Measurements from ENCODE around the gene ELMO1. TPM values are rescaled to one million over a fixed set of nuclear protein-coding genes. Genes with fewer than 3 reads are reported as not detected.

Gene ELMO1
- total RNA-seq, 1 experiment from 2014 or later: not detected

- no peaks in the 10 kb centered on the region for H3F3A ChIP-seq (ENCODE audit: low read length, unreplicated experiment)
- no peak overlapping the region for H3K4me2 ChIP-seq (ENCODE audit: low read length)
- H3K9me2 ChIP-seq (replicated peaks; ENCODE audit: low read length): no peaks in the 10 kb centered on the region
- no peaks in the 10 kb centered on the region for H3K9me3 ChIP-seq (ENCODE audit: low read length)
- BruUV-seq (replicated peaks): no TSS peak
- H2AFZ ChIP-seq (ENCODE audit: low read length): no peak overlapping the region
- no peak overlapping the region for H3K27ac ChIP-seq (ENCODE audit: low read length)
- intact Hi-C loops (cut with micrococcal nuclease): no loop called here
- ATAC-seq (no peak), DNase-seq (no peak)
- peaks cover 12% of the 10 kb centered on the region for H3K27me3 ChIP-seq (ENCODE audit: low read length)
- no peak overlapping the region for H3K4me3 ChIP-seq (ENCODE audit: low read length)
- TF ChIP-seq CTCF (conservative IDR thresholded peaks at IDR 0.05; ENCODE audit: low read depth, low read length): no peak
- no peak for TF ChIP-seq EZH2phosphoT487 (IDR thresholded peaks at IDR 0.05; ENCODE audit: borderline replicate concordance, low read length)
- TF ChIP-seq EZH2 (IDR thresholded peaks at IDR 0.05; ENCODE audit: low read length, unreplicated experiment): no peak
- no peaks in the 10 kb centered on the region for H4K20me1 ChIP-seq (ENCODE audit: low read length)
- no peak overlapping the region for H3K9ac ChIP-seq (ENCODE audit: low read length)
- H3K36me3 ChIP-seq (ENCODE audit: low read depth, low read length): no peaks in the 10 kb centered on the region
- ChIA-PET POLR2A (ENCODE audit: unreplicated experiment) (no interaction called here), CTCF (no interaction called here)
- H3K4me1 ChIP-seq (ENCODE audit: insufficient read depth, low read length): no peaks in the 10 kb centered on the region
- no peaks in the 10 kb centered on the region for H3K79me2 ChIP-seq (ENCODE audit: low read length)
Observed at GRCh38 chr7:37045681-37046179, 402.9 kb downstream of the ELMO1 start.

GRCh38 chr7:37041461-37041860, 407.2 kb downstream of the ELMO1 start:
- Histone ChIP-seq H3K36me3 (ENCODE audit: low read depth, low read length) (no peaks in the 10 kb centered on the region), H3K9ac (ENCODE audit: low read length) (no peak overlapping the region), H3K27ac (ENCODE audit: low read length) (no peak overlapping the region), H3K4me3 (ENCODE audit: low read length) (no peak overlapping the region), H3K9me2 (replicated peaks; ENCODE audit: low read length) (no peaks in the 10 kb centered on the region), H3F3A (ENCODE audit: low read length, unreplicated experiment) (no peaks in the 10 kb centered on the region), H3K27me3 (ENCODE audit: low read length) (peaks cover 12% of the 10 kb centered on the region; the same call in 1 of the 2 replicates), H2AFZ (ENCODE audit: low read length) (no peak overlapping the region), H3K79me2 (ENCODE audit: low read length) (no peaks in the 10 kb centered on the region), H3K4me1 (ENCODE audit: insufficient read depth, low read length) (no peaks in the 10 kb centered on the region), H3K4me2 (ENCODE audit: low read length) (no peak overlapping the region), H4K20me1 (ENCODE audit: low read length) (no peaks in the 10 kb centered on the region), H3K9me3 (ENCODE audit: low read length) (no peaks in the 10 kb centered on the region)
- ChIA-PET CTCF (no interaction called here), POLR2A (ENCODE audit: unreplicated experiment) (no interaction called here)
- TF ChIP-seq CTCF (conservative IDR thresholded peaks at IDR 0.05; ENCODE audit: low read depth, low read length) (no peak), EZH2phosphoT487 (IDR thresholded peaks at IDR 0.05; ENCODE audit: borderline replicate concordance, low read length) (no peak), EZH2 (IDR thresholded peaks at IDR 0.05; ENCODE audit: low read length, unreplicated experiment) (no peak)
- BruUV-seq (replicated peaks): no TSS peak
- intact Hi-C loops (cut with micrococcal nuclease): no loop called here
- no peak for ATAC-seq
- no peak for DNase-seq

GRCh38 chr7:37040330-37040729, 408.3 kb downstream of the ELMO1 start:
- no TSS peak for BruUV-seq (replicated peaks)
- intact Hi-C loops (cut with micrococcal nuclease): no loop called here
- ChIA-PET POLR2A (ENCODE audit: unreplicated experiment) (no interaction called here), CTCF (no interaction called here)
- no peak for TF ChIP-seq EZH2 (IDR thresholded peaks at IDR 0.05; ENCODE audit: low read length, unreplicated experiment)
- no peak for TF ChIP-seq EZH2phosphoT487 (IDR thresholded peaks at IDR 0.05; ENCODE audit: borderline replicate concordance, low read length)
- TF ChIP-seq CTCF (conservative IDR thresholded peaks at IDR 0.05; ENCODE audit: low read depth, low read length): no peak
- Histone ChIP-seq H3K27me3 (ENCODE audit: low read length) (peaks cover 12% of the 10 kb centered on the region; the same call in 1 of the 2 replicates), H3K9ac (ENCODE audit: low read length) (no peak overlapping the region), H3K9me2 (replicated peaks; ENCODE audit: low read length) (no peaks in the 10 kb centered on the region), H3K9me3 (ENCODE audit: low read length) (no peaks in the 10 kb centered on the region), H3K4me1 (ENCODE audit: insufficient read depth, low read length) (no peaks in the 10 kb centered on the region), H3F3A (ENCODE audit: low read length, unreplicated experiment) (no peaks in the 10 kb centered on the region), H2AFZ (ENCODE audit: low read length) (no peak overlapping the region), H3K4me2 (ENCODE audit: low read length) (no peak overlapping the region), H3K4me3 (ENCODE audit: low read length) (no peak overlapping the region), H3K79me2 (ENCODE audit: low read length) (no peaks in the 10 kb centered on the region), H3K27ac (ENCODE audit: low read length) (no peak overlapping the region), H4K20me1 (ENCODE audit: low read length) (no peaks in the 10 kb centered on the region), H3K36me3 (ENCODE audit: low read depth, low read length) (no peaks in the 10 kb centered on the region)
- ATAC-seq (no peak), DNase-seq (no peak)
